ENCODE measurements around the gene MSL3. TPM values are rescaled to one million over a fixed set of nuclear protein-coding genes. Genes with fewer than 3 reads are reported as not detected.

Gene MSL3
- total and polyA plus RNA-seq, 2 experiments from 2014 or later: 15.4 to 16.4 TPM

DNA sequence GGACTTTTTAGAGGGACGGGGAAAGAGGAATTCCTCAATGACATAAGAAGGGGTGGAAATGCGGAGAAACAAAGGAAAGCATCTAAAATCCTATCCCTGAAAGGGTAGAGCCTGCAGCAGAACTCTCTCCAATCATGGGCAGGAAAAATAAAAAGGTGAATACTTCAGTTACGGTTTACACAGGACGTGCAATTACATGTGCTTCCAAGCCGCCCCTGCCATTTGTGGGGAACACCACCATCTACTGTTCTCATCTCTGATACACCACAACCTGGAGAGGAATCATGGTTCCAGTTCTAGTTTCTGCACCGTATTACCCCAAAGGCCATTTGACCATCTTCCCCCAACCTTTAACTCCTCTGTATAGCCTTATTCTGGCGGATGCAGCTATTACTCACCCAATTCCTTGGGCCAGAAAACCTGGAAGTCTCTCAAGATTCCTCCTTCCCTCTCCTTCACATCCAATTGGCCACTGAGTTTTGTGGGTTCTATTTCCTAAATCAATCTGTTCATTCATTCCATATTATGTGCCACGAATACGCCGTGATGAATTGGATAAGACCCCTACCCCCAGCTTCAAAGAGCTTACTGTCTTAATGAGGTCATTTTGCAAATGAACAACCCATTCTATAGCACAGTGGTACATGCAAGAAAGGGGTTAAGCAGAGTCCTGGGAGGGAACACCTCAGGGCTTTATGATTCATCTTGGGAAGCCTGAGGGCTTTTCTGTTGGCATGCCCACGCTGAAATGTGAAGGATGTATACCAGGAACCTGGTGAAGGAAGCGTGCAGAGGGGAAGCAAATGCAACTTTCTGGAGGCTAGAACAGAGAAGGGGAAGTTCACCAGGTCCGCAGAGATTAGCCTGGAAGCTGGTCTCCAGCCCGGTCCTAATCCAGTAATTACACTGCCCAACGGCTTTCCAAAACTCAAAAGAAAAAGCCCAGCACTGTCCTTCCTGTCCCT is 1.4 kb upstream of the MSL3 start:
- no peaks in the 10 kb centered on the region for H3K4me1 ChIP-seq (ENCODE audit: low read depth)
- TF ChIP-seq, protein P1, sequence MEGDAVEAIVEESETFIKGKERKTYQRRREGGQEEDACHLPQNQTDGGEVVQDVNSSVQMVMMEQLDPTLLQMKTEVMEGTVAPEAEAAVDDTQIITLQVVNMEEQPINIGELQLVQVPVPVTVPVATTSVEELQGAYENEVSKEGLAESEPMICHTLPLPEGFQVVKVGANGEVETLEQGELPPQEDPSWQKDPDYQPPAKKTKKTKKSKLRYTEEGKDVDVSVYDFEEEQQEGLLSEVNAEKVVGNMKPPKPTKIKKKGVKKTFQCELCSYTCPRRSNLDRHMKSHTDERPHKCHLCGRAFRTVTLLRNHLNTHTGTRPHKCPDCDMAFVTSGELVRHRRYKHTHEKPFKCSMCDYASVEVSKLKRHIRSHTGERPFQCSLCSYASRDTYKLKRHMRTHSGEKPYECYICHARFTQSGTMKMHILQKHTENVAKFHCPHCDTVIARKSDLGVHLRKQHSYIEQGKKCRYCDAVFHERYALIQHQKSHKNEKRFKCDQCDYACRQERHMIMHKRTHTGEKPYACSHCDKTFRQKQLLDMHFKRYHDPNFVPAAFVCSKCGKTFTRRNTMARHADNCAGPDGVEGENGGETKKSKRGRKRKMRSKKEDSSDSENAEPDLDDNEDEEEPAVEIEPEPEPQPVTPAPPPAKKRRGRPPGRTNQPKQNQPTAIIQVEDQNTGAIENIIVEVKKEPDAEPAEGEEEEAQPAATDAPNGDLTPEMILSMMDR (IDR thresholded peaks at IDR 0.05; ENCODE audit: low read depth, low read length): no peak
- H3K4me3 ChIP-seq: no peak overlapping the region
- no peaks in the 10 kb centered on the region for H3K9me3 ChIP-seq (ENCODE audit: low read depth)
- no peaks in the 10 kb centered on the region for H3K36me3 ChIP-seq
- no peak overlapping the region for H3K27ac ChIP-seq
- no peak for DNase-seq (ENCODE audit: low read depth in 1 of 2, low spot score in 1 of 2)
- H3K27me3 ChIP-seq: no peaks in the 10 kb centered on the region

DNA sequence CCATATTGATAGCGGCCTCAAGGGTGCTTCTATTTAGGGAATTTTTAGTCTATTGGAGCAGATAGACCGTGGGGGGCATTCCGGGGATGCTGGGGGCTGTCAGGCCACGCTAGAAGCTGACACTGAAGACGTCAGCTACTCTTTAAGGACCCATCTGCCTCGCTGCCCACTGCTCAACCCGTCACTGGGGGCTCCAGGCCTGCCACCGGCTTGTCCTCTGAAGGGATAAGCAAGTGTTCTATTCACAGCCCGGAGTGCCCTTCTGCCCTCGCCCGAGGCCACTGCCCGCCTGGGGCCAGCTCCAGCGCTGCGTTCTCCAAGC is 679 bp upstream of the MSL3 start:
- Histone ChIP-seq H3K4me3 (peak overlapping the region; percentile 88), H3K27ac (peak overlapping the region; percentile 91), H3K36me3 (peaks cover 6% of the 10 kb centered on the region), H3K4me1 (ENCODE audit: low read depth) (no peaks in the 10 kb centered on the region), H3K9me3 (ENCODE audit: low read depth) (no peaks in the 10 kb centered on the region), H3K27me3 (no peaks in the 10 kb centered on the region)
- no peak for DNase-seq (ENCODE audit: low read depth in 1 of 2, low spot score in 1 of 2)
- TF ChIP-seq, protein P1 (IDR thresholded peaks at IDR 0.05; ENCODE audit: low read depth, low read length): no peak

DNA sequence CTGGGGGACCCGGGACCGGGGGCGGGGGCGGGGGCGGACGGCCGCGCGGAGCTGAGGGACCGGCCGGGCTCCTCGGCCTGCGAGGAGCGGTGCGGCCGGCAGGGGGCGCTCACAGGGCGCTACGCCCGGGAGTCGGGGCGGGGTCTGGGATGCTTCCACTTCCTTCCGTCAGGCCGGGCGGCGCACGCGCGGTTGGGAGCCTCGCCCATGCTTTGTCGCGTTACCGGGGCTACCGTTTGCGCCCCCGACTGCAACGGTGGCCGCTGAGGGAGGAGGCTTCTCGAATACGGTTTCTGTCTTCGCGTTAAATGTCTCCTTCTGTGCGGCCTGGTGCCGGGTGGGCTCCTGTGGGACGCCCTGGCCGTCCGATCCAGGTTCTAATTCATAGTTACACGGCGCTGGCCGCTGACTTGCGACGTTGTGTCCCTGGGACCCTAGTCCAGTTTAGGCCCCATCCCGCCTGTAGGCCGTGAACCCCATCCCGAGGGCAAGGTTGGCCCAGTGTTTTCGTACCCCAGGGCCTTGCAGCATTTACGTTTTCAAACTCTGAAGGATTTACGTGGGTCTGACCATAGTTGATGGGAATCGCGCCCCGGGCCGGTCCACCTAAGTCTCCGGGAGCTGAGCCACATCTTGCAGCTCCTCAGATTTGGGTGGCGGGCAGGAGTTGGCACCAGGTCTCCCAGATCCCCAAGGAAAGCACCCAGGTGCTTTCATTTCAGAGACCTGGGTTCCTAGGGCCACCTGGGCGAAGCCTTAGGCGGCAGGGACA is 549 bp downstream of the MSL3 start:
- no peaks in the 10 kb centered on the region for H3K27me3 ChIP-seq
- DNase-seq (ENCODE audit: low read depth in 1 of 2, low spot score in 1 of 2): peak; percentile 83 to 85
- H3K27ac ChIP-seq: peak overlapping the region; percentile 91
- H3K4me3 ChIP-seq: peak overlapping the region; percentile 88
- peaks cover 15% of the 10 kb centered on the region for H3K36me3 ChIP-seq
- TF ChIP-seq, protein P1 (IDR thresholded peaks at IDR 0.05; ENCODE audit: low read depth, low read length): peak; percentile 41
- no peaks in the 10 kb centered on the region for H3K4me1 ChIP-seq (ENCODE audit: low read depth)
- H3K9me3 ChIP-seq (ENCODE audit: low read depth): no peaks in the 10 kb centered on the region

DNA sequence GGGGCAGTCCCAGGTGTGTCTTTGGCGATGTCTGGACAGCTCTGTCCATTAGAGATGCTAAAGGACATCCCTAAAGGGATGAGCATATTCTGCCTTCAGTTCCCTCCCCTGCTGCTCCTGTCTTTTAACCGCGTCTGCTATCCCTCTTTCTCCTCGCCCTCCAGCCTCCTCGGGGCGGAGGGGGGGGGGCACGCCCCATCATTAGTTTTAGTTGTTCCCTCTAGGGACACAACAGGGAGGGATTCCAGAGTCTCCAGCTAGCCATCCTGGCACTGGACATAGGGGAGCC is 1.1 kb downstream of the MSL3 start:
- Histone ChIP-seq H3K27ac (peak overlapping the region; percentile 47), H3K9me3 (ENCODE audit: low read depth) (no peaks in the 10 kb centered on the region), H3K4me3 (peak overlapping the region; percentile 88), H3K27me3 (no peaks in the 10 kb centered on the region), H3K36me3 (peaks cover 15% of the 10 kb centered on the region), H3K4me1 (ENCODE audit: low read depth) (no peaks in the 10 kb centered on the region)
- no peak for DNase-seq (ENCODE audit: low read depth in 1 of 2, low spot score in 1 of 2)
- TF ChIP-seq, protein P1 (IDR thresholded peaks at IDR 0.05; ENCODE audit: low read depth, low read length): no peak

DNA sequence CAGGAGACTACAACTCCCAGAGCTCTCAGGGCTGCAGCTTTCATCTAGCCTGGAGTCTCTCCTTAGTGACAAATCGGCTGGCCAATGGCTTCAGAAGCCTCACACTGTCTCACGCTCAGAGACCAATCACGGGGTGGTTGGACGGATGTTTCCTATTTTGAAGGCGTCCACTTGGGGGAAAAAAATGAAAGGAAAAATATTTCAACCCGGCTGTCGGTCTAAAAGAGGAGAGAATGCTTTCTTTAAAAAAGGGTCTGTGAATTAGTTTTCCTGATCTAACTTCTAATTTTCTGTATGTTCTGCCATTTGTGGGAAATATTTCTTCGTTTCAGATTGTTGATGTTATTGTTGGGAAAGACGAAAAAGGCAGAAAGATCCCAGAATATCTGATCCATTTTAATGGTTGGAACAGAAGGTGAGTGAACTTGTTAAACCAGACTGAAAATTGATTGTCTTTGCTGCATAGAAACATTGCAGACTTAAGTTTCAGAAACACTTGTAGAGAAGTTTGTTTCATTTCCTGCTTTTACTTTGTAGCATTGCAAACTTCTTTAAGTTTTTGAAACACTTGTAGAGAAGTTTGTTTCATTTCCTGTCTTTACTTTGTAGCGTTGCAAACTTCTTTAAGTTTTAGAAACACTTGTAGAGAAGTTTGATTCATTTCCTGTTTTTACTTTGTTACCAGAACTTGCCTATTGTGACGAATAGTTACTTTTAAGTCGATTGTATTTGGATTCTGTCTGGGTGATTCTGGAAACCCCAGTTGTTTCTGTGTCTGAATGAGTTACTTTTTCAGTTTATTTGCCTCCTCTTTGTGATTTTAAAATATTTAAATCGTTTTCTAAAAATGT is 1.6 kb downstream of the MSL3 start:
- H3K27ac ChIP-seq: no peak overlapping the region
- TF ChIP-seq, protein P1 (IDR thresholded peaks at IDR 0.05; ENCODE audit: low read depth, low read length): no peak
- DNase-seq (ENCODE audit: low read depth in 1 of 2, low spot score in 1 of 2): peak; percentile 89 to 93
- H3K36me3 ChIP-seq: peaks cover 15% of the 10 kb centered on the region
- peak overlapping the region; percentile 88 for H3K4me3 ChIP-seq
- H3K9me3 ChIP-seq (ENCODE audit: low read depth): no peaks in the 10 kb centered on the region
- H3K4me1 ChIP-seq (ENCODE audit: low read depth): no peaks in the 10 kb centered on the region
- no peaks in the 10 kb centered on the region for H3K27me3 ChIP-seq
